GM23338 (cell line): ENCODE measurements around the gene ANKRD6.

ENCODE experiments used
- CREB1 ChIP-seq: fragments of 250-450 bp; sonication (Bioruptor Pico); IDR thresholded peaks from 2 replicates; pipeline ENCODE4 v1.5.0; 2020; ENCODE audit warnings: low read depth, mild to moderate bottlenecking, moderate library complexity
- CTCF ChIP-seq, 2 experiments: fragments of 200-600 bp in 1 of 2; sonication (generic) in 1 of 2; conservative IDR thresholded peaks; 2 replicates each; pipeline versions ENCODE4 v1.5.1 to v1.6.1; 2016 to 2017; ENCODE audit warnings: antibody characterized with exemption in 2 of 2, low read depth in 2 of 2, mild to moderate bottlenecking in 2 of 2, moderate library complexity in 1 of 2
- EZH2phosphoT487 ChIP-seq: fragments of 200-600 bp; sonication (generic); IDR thresholded peaks from one replicate; pipeline ENCODE4 v1.8.1; 2018; ENCODE audit warnings: antibody characterized with exemption; ENCODE audit not compliant: unreplicated experiment
- POLR2AphosphoS5 ChIP-seq: IDR thresholded peaks from 2 replicates; pipeline ENCODE4 v1.6.1; 2016; ENCODE audit warnings: antibody characterized with exemption, low read depth
- REST ChIP-seq: IDR thresholded peaks from one replicate; pipeline ENCODE4 v1.6.1; 2018; ENCODE audit warnings: antibody characterized with exemption; ENCODE audit not compliant: unreplicated experiment
- TF ChIP-seq, protein P1 (sequence below): IDR thresholded peaks from 2 replicates; pipeline ENCODE4 v1.6.1; 2016; ENCODE audit warnings: antibody characterized with exemption

DNA sequence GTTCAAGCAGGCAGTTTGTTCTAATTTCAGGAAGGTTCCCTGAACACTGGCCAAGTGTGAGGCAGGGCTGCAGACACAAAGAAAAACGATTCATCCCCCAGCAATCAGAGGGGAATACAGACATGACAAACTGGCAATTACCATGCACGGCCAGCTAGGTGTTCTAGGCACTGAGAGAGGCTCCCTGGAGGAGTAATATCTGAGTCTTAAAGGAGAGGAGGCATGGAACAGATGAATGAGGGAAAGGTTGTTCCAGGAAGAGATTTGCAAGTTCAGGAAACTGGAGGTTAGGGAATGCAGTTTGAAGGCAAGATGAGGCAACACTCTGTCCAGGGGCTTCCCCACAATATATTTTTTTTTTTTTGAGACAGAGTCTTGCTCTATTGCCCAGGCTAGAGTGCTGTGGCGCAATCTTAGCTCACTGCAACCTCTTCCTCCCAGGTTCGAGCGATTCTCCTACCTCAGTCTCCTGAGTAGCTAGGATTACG is 32.0 kb upstream of the ANKRD6 start:
- TF ChIP-seq EZH2phosphoT487 (no peak), CTCF (conservative IDR thresholded peaks at IDR 0.05; ENCODE audit: low read depth in 2 of 2) (no peak), POLR2AphosphoS5 (no peak), CREB1 (CRISPR knock-in tag) (no peak), REST (no peak)
- TF ChIP-seq, protein P1, sequence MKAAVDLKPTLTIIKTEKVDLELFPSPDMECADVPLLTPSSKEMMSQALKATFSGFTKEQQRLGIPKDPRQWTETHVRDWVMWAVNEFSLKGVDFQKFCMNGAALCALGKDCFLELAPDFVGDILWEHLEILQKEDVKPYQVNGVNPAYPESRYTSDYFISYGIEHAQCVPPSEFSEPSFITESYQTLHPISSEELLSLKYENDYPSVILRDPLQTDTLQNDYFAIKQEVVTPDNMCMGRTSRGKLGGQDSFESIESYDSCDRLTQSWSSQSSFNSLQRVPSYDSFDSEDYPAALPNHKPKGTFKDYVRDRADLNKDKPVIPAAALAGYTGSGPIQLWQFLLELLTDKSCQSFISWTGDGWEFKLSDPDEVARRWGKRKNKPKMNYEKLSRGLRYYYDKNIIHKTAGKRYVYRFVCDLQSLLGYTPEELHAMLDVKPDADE, result no peak
